ENCODE data around the gene AHNAK2. TPM values are rescaled to one million over a fixed set of nuclear protein-coding genes. Genes with fewer than 3 reads are reported as not detected.

Gene AHNAK2
- total and polyA plus RNA-seq, 2 donors (not counting 1 experiment from before 2014, with no cell fraction given) = not detected

DNA sequence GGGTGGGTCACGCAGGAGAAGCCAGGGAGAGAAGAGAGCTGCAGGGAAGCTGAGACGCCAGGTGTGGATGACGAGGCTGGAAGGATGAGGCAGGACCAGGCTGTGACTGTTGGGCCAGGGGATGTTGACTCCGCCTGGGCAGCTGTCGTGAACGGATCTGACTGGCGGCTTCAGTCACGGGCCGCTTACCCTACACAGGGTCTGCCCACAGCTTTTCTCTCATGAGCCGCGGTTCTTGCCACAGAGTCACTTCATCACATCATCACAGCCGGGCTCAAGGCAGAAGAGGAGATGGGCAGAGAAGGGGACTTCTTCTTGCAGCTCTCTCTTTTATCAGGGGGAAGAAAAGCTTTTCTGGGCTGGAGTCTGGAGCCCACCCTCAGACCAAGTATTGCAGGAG is 15.1 kb upstream of the AHNAK2 start:
- Histone ChIP-seq H3K9me3 (ENCODE audit: control extremely low read depth in 1 of 3, control insufficient read depth in 2 of 3, insufficient read depth in 1 of 3, low read length in 2 of 3) (no peaks in the 10 kb centered on the region), H3K4me3 (ENCODE audit: control extremely low read depth in 1 of 5, extremely low read depth in 1 of 5, insufficient read depth in 1 of 5, low read depth in 2 of 5, low read length in 4 of 5) (no peak overlapping the region), H3K27ac (ENCODE audit: low read length in 2 of 2) (no peak overlapping the region), H3K79me2 (ENCODE audit: control insufficient read depth, insufficient read depth, low read length) (peaks cover 5% of the 10 kb centered on the region), H3K27me3 (replicated peaks in 1 of 4; ENCODE audit: control extremely low read depth in 1 of 4, control insufficient read depth in 3 of 4, insufficient read depth in 4 of 4, low read length in 3 of 4) (no peaks in the 10 kb centered on the region), H3K4me1 (ENCODE audit: control insufficient read depth in 2 of 2, insufficient read depth in 2 of 2, low read length in 2 of 2) (no peaks in the 10 kb centered on the region), H4K20me1 (ENCODE audit: control insufficient read depth, insufficient read depth, low read length, poor library complexity, severe bottlenecking) (no peaks in the 10 kb centered on the region), H3K4me2 (replicated peaks; ENCODE audit: low read depth, low read length, poor library complexity, severe bottlenecking) (no peak overlapping the region), H2AFZ (ENCODE audit: insufficient read depth, low read depth, low read length, poor library complexity, severe bottlenecking) (no peak overlapping the region), H3K9ac (ENCODE audit: low read length) (no peak overlapping the region), H3K36me3 (replicated peaks in 1 of 2; ENCODE audit: control extremely low read depth in 1 of 2, control insufficient read depth in 1 of 2, extremely low read depth in 1 of 2, insufficient read depth in 2 of 2, low read length in 1 of 2) (no peaks in the 10 kb centered on the region)
- Mint-ChIP-seq H3K27me3 (no peaks in the 10 kb centered on the region), H3K4me1 (no peaks in the 10 kb centered on the region), H3K27ac (no peak overlapping the region), H3K4me3 (no peak overlapping the region), H3K9me3 (ENCODE audit: insufficient read depth) (no peaks in the 10 kb centered on the region)
- WGBS (ENCODE audit: insufficient coverage) = 95% methylated on average over 9 of the region's 12 CpGs
- ChIA-PET CTCF (interaction anchor here (2.1 kb wide), 1 partner anchor 52 kb away, joined by 6 read pairs; no protein-coding TSS in a partner anchor), POLR2A (no interaction called here)
- intact Hi-C loops (cut with micrococcal nuclease) = no loop called here
- TF ChIP-seq EZH2 (IDR thresholded peaks at IDR 0.05; ENCODE audit: borderline replicate concordance, insufficient read depth, low read depth, low read length, poor library complexity, severe bottlenecking) (no peak), CTCF (IDR thresholded peaks at IDR 0.05) (no peak)
- ATAC-seq (ENCODE audit: low read depth) (no peak), DNase-seq (no peak)

DNA sequence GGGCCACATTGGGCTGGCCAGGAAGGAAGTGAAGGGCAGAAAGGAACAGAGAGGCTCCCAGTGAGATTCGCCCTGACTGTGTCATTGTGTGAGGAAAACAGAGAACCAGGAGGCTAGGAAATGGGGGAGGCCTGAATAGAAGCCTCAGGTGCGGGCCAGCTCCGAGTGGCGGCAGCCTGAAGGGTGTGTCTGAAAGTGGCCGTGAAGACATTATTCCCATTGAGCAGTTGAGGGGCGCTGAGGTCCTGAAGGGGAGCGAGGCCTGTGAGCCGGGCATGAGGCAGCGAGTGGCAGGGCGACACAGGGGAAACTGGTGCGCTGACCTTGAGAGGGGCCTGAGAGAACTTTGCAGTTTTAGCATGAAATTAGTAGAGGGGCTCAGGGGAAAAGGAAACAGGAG is 14.3 kb upstream of the AHNAK2 start:
- intact Hi-C loops (cut with micrococcal nuclease) = no loop called here
- WGBS (ENCODE audit: insufficient coverage) = 96% methylated on average over 11 of the region's 11 CpGs
- Histone ChIP-seq H3K36me3 (replicated peaks in 1 of 2; ENCODE audit: control extremely low read depth in 1 of 2, control insufficient read depth in 1 of 2, extremely low read depth in 1 of 2, insufficient read depth in 2 of 2, low read length in 1 of 2) (no peaks in the 10 kb centered on the region), H3K27ac (ENCODE audit: low read length in 2 of 2) (no peak overlapping the region), H3K27me3 (replicated peaks in 1 of 4; ENCODE audit: control extremely low read depth in 1 of 4, control insufficient read depth in 3 of 4, insufficient read depth in 4 of 4, low read length in 3 of 4) (no peaks in the 10 kb centered on the region), H3K9me3 (ENCODE audit: control extremely low read depth in 1 of 3, control insufficient read depth in 2 of 3, insufficient read depth in 1 of 3, low read length in 2 of 3) (no peaks in the 10 kb centered on the region), H3K4me1 (ENCODE audit: control insufficient read depth in 2 of 2, insufficient read depth in 2 of 2, low read length in 2 of 2) (no peaks in the 10 kb centered on the region), H3K79me2 (ENCODE audit: control insufficient read depth, insufficient read depth, low read length) (peaks cover 5% of the 10 kb centered on the region), H2AFZ (ENCODE audit: insufficient read depth, low read depth, low read length, poor library complexity, severe bottlenecking) (no peak overlapping the region), H3K9ac (ENCODE audit: low read length) (no peak overlapping the region), H3K4me2 (replicated peaks; ENCODE audit: low read depth, low read length, poor library complexity, severe bottlenecking) (no peak overlapping the region), H3K4me3 (ENCODE audit: control extremely low read depth in 1 of 5, extremely low read depth in 1 of 5, insufficient read depth in 1 of 5, low read depth in 2 of 5, low read length in 4 of 5) (no peak overlapping the region), H4K20me1 (ENCODE audit: control insufficient read depth, insufficient read depth, low read length, poor library complexity, severe bottlenecking) (no peaks in the 10 kb centered on the region)
- no peaks in the 10 kb centered on the region for H3K4me1 Mint-ChIP-seq
- TF ChIP-seq EZH2 (IDR thresholded peaks at IDR 0.05; ENCODE audit: borderline replicate concordance, insufficient read depth, low read depth, low read length, poor library complexity, severe bottlenecking) (no peak), CTCF (IDR thresholded peaks at IDR 0.05) (no peak)
- POLR2A ChIA-PET = no interaction called here
- H3K27ac Mint-ChIP-seq = no peak overlapping the region
- no peaks in the 10 kb centered on the region for H3K9me3 Mint-ChIP-seq (ENCODE audit: insufficient read depth)
- ATAC-seq (ENCODE audit: low read depth) (no peak), DNase-seq (no peak)
- H3K27me3 Mint-ChIP-seq = no peaks in the 10 kb centered on the region
- CTCF ChIA-PET = interaction anchor here (2.1 kb wide), 1 partner anchor 53 kb away, joined by 6 read pairs; no protein-coding TSS in a partner anchor
- H3K4me3 Mint-ChIP-seq = no peak overlapping the region
